ENCODE data around the gene RIMKLB. TPM values are rescaled to one million over a fixed set of nuclear protein-coding genes. Genes with fewer than 3 reads are reported as not detected.
"Not testable (repeated sequence)": the region's sequence is repeated elsewhere in the genome, so short reads cannot be mapped to it uniquely, and the experiment has no call there.

Gene RIMKLB
- polyA plus RNA-seq, 1 of the 3 experiments (the other 2 are of a cell fraction), result 24.5 TPM

DNA sequence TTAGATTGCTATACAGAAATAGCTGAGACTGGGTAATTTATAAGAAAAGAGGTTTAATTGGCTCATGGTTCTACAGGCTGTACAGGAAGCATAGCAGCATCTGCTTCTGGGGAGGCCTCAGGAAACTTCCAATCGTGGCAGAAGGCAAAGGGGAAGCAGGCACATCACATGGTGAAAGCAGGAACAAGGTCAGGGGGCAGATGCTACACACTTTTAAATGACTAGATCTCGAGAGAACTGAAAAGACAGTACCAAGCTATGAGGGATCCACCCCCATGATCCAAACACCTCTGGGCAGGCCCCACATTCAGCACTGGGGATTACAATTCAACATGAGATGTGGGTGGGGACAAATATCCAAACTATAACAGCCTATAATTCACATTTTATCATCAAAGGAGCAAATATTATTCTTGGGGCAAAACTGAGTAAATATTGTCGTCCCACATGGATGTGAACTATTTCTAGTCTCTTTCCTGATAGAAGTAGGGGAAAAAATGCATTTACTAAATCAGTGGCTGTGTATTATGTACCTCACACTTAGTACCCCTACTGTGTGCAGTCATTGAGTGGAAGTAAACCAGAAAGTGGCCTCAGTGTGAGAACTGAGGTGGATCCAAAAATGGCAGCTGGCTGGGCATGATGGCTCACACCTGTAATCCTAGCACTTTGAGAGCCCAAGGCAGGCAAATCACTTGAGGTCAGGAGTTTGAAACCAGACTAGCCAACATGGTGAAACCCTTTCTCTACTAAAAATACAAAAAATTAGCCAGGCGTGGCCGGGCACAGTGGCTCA is 99.2 kb downstream of the RIMKLB start:
- POLR2A ChIA-PET, result no interaction called here
- Histone ChIP-seq H4K20me1 (ENCODE audit: insufficient read depth) (no peaks in the 10 kb centered on the region), H3K4me3 (ENCODE audit: low read depth in 2 of 2, low read length in 1 of 2) (no peak overlapping the region), H3K79me2 (ENCODE audit: insufficient read depth) (no peaks in the 10 kb centered on the region), H2AFZ (ENCODE audit: low read depth) (no peak overlapping the region), H3K9ac (no peak overlapping the region), H3K4me2 (no peak overlapping the region), H3K4me1 (ENCODE audit: control insufficient read depth in 1 of 2, insufficient read depth in 2 of 2, low read depth in 1 of 2, low read length in 1 of 2) (no peaks in the 10 kb centered on the region), H3K9me2 (no peaks in the 10 kb centered on the region), H3K27ac (ENCODE audit: low read depth in 2 of 2, low read length in 1 of 2) (no peak overlapping the region), H3K36me3 (replicated peaks in 1 of 2; ENCODE audit: control insufficient read depth in 1 of 2, insufficient read depth in 2 of 2, low read length in 1 of 2) (no peaks in the 10 kb centered on the region), H3F3A (replicated peaks; ENCODE audit: insufficient read depth) (no peaks in the 10 kb centered on the region), H3K27me3 (ENCODE audit: insufficient read depth) (no peaks in the 10 kb centered on the region), H3K9me3 (no peaks in the 10 kb centered on the region)
- 40% methylated on average over 5 of the region's 5 CpGs for WGBS (ENCODE audit: low lambda C conversion rate)
- DNase-seq, result no peak
- TF ChIP-seq, protein P1, sequence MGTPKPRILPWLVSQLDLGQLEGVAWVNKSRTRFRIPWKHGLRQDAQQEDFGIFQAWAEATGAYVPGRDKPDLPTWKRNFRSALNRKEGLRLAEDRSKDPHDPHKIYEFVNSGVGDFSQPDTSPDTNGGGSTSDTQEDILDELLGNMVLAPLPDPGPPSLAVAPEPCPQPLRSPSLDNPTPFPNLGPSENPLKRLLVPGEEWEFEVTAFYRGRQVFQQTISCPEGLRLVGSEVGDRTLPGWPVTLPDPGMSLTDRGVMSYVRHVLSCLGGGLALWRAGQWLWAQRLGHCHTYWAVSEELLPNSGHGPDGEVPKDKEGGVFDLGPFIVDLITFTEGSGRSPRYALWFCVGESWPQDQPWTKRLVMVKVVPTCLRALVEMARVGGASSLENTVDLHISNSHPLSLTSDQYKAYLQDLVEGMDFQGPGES (IDR thresholded peaks at IDR 0.05; ENCODE audit: low read depth, low read length), result no peak
- TF ChIP-seq NRF1 (IDR thresholded peaks at IDR 0.05; ENCODE audit: low read depth, low read length) (no peak), SMC3 (IDR thresholded peaks at IDR 0.05; ENCODE audit: low read depth, low read length) (no peak), GATA2 (CRISPR knock-in tag; IDR thresholded peaks at IDR 0.05) (no peak), MEF2A (IDR thresholded peaks at IDR 0.05; ENCODE audit: borderline replicate concordance, low read depth) (no peak), MXI1 (IDR thresholded peaks at IDR 0.05; ENCODE audit: low read depth, low read length) (no peak), USF2 (IDR thresholded peaks at IDR 0.05; ENCODE audit: borderline replicate concordance, low read depth, low read length) (no peak), FOXJ3 (CRISPR knock-in tag; IDR thresholded peaks at IDR 0.05) (no peak), POLR2AphosphoS5 (IDR thresholded peaks at IDR 0.05; ENCODE audit: low read depth, low read length) (no peak), YY1 (IDR thresholded peaks at IDR 0.05; ENCODE audit: low read depth) (no peak), REST (IDR thresholded peaks at IDR 0.05; ENCODE audit: low read depth, low read length) (no peak), FOXM1 (IDR thresholded peaks at IDR 0.05; ENCODE audit: low read depth) (no peak), PBX3 (IDR thresholded peaks at IDR 0.05) (no peak), FOSL2 (IDR thresholded peaks at IDR 0.05; ENCODE audit: borderline replicate concordance, low read depth) (no peak), ELF1 (IDR thresholded peaks at IDR 0.05) (no peak), TCF12 (IDR thresholded peaks at IDR 0.05) (no peak), NFIC (IDR thresholded peaks at IDR 0.05; ENCODE audit: borderline replicate concordance) (no peak), CHD2 (IDR thresholded peaks at IDR 0.05; ENCODE audit: low read length, partially characterized antibody) (no peak), MAX (IDR thresholded peaks at IDR 0.05; ENCODE audit: low read depth) (no peak), EP300 (IDR thresholded peaks at IDR 0.05; ENCODE audit: borderline replicate concordance in 1 of 2, low read depth in 1 of 2, low read length in 1 of 2) (no peak)
- CTCF ChIA-PET, result interaction anchor here (0.8 to 1.1 kb wide), 3 partner anchors 20 to 115 kb away, joined by 3 to 4 read pairs (median 3); no protein-coding TSS in a partner anchor

DNA sequence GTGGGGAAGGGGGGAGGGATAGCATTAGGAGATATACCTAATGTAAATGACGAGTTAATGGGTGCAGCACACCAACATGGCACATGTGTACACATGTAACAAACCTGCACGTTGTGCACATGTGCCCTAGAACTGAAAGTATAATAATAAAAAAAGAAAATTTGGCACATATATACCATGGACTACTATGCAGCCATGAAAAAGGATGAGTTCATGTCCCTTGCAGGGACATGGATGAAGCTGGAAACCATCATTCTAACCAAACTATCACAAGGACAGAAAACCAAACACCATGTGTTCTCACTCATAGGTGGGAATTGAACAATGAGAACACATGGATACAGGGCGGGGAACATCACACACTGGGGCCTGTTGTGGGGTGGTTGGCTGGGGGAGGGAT is 103.4 kb downstream of the RIMKLB start:
- H2AFZ ChIP-seq (ENCODE audit: low read depth); POLR2A ChIA-PET; H3K27me3 ChIP-seq (ENCODE audit: insufficient read depth); H3K79me2 ChIP-seq (ENCODE audit: insufficient read depth); H3K9me2 ChIP-seq; H3K4me1 ChIP-seq (ENCODE audit: control insufficient read depth in 1 of 2, insufficient read depth in 2 of 2, low read depth in 1 of 2, low read length in 1 of 2); H3K4me3 ChIP-seq (ENCODE audit: low read depth in 2 of 2, low read length in 1 of 2); H3K9ac ChIP-seq; H3F3A ChIP-seq (replicated peaks; ENCODE audit: insufficient read depth); H3K36me3 ChIP-seq (replicated peaks in 1 of 2; ENCODE audit: control insufficient read depth in 1 of 2, insufficient read depth in 2 of 2, low read length in 1 of 2); DNase-seq; H3K4me2 ChIP-seq; H3K27ac ChIP-seq (ENCODE audit: low read depth in 2 of 2, low read length in 1 of 2); H4K20me1 ChIP-seq (ENCODE audit: insufficient read depth); CTCF ChIA-PET; H3K9me3 ChIP-seq: not testable (repeated sequence)
- WGBS (ENCODE audit: low lambda C conversion rate), result 47% methylated on average over 3 of the region's 3 CpGs
